Psoas muscle (tissue), 8 donors: Measurements from ENCODE around the gene EDNRA. TPM values are rescaled to one million over a fixed set of nuclear protein-coding genes. Genes with fewer than 3 reads are reported as not detected.

ENCODE experiments used
- ATAC-seq, 4 donors: fragments of 200-7000 bp; cut with Tn5 transposase; one replicate each; pipeline ENCODE4 v1.9.1; 2020; ENCODE audit warnings: moderate library complexity in 3 of 4, mild to moderate bottlenecking in 2 of 4
- DNase-seq, 2 donors: peaks; one replicate each; pipeline ENCODE4 v3.0.0-alpha.2; 2020
- H3K27ac ChIP-seq: fragments of 200-600 bp; one replicate; pipeline ENCODE4 v1.8.0; 2022
- H3K27me3 ChIP-seq, 3 donors: fragments of 200-600 bp in 1 of 3; one replicate each; pipeline versions ENCODE4 v1.6.1 to v1.8.0; 2013 to 2022; ENCODE audit warnings: low read length in 2 of 3, mild to moderate bottlenecking in 2 of 3, moderate library complexity in 1 of 3; ENCODE audit not compliant: insufficient read depth in 3 of 3
- H3K36me3 ChIP-seq, 2 donors: fragments of 200-600 bp in 1 of 2; one replicate each; pipeline versions ENCODE4 v1.6.1 to v1.8.0; 2013 to 2022; ENCODE audit warnings: low read depth in 1 of 2, mild to moderate bottlenecking in 1 of 2, moderate library complexity in 1 of 2; ENCODE audit not compliant: insufficient read depth in 1 of 2
- H3K4me1 ChIP-seq: fragments of 200-600 bp; one replicate; pipeline ENCODE4 v1.8.0; 2022
- H3K4me3 ChIP-seq: fragments of 200-600 bp; one replicate; pipeline ENCODE4 v1.8.0; 2022; ENCODE audit warnings: mild to moderate bottlenecking
- H3K9me3 ChIP-seq: fragments of 200-600 bp; one replicate; pipeline ENCODE4 v1.8.0; 2022
- WGBS, 3 donors: extraction: QIAGEN DNeasy Blood & Tissue Kit; methylation state at CpG; one replicate each; pipeline versions ENCODE4 v1.1.6 to v1.1.7; 2013; 5-methylcytosine and 5-hydroxymethylcytosine counted together
- intact Hi-C, 2 donors: fragments of 100-400 bp; cut with DNase I; formaldehyde crosslinking; loops; one replicate each; pipeline versions ENCODE4 v1.11.0 to v1.14.2; 2022
- polyA plus RNA-seq, 3 donors: library from polyadenylated mRNA; stranded (reverse); fragments of 200-250 nt; gene quantifications; one replicate each; pipeline ENCODE4 v1.2.3, GENCODE V29; 2013
- total RNA-seq, 4 donors: library from RNA; stranded (reverse); fragmentation: NEBNext Ultra II Directional in 2 of 4; extraction: Animal tissue kit (Norgen Biotek cat#: 25700) in 2 of 4; gene quantifications; one replicate each; pipeline versions ENCODE4 v1.2.1 to v1.2.4, GENCODE V29; 2021 to 2023
- TF ChIP-seq, protein P1 (sequence below): fragments of 200-600 bp; IDR thresholded peaks from one replicate; pipeline ENCODE4 v1.8.0; 2022; ENCODE audit warnings: antibody characterized with exemption
- donor health status: healthy with polysubstance abuse.
- donor health status: DM: no; HTN: no; CAD: no; lungs with moderate emphysema.
- donor health status: Bipolar disorder and iron deficiency.
- donor health status: healthy.
- donor health status: DM: yes; HTN: yes; CAD: no.
- donor health status: DM: no; HTN: no; CAD: no.
- donor health status: DM: no; HTN: no; CAD: no.
- donor health status: DM: yes; HTN: yes; CAD: no.

EDNRA gene
- total and polyA plus RNA-seq, 7 donors = 0.86 to 5.8 (median 1.8) TPM

DNA sequence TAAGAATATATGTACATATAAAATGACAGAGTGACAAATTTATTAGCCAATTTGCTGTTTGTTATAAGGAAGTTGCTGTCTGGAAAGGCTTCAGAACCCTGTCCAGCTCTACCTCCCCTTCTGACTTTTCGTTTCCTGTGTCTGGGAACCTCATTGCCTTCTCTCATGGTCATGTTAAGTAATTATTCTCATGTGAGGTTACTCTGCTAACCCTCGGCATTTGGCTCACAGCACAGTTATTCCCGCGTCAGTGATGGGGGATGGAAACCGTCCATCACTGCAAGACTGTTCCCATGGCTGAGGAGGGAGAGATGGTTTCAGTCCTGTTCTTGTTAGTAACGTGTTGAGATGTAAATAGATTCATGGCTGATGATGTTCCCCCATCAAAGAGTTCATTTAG lies 11.9 kb downstream of the EDNRA start:
- Histone ChIP-seq H3K36me3 (no peaks in the 10 kb centered on the region), H3K27me3 (no peaks in the 10 kb centered on the region), H3K27ac (no peak overlapping the region), H3K9me3 (no peaks in the 10 kb centered on the region), H3K4me3 (no peak overlapping the region), H3K4me1 (no peaks in the 10 kb centered on the region)
- intact Hi-C loops = no loop called here
- 12 to 20% (median 18%) methylated on average over 6 of the region's 6 CpGs for WGBS, 3 donors
- DNase-seq (no peak), ATAC-seq (no peak)
- TF ChIP-seq, protein P1, sequence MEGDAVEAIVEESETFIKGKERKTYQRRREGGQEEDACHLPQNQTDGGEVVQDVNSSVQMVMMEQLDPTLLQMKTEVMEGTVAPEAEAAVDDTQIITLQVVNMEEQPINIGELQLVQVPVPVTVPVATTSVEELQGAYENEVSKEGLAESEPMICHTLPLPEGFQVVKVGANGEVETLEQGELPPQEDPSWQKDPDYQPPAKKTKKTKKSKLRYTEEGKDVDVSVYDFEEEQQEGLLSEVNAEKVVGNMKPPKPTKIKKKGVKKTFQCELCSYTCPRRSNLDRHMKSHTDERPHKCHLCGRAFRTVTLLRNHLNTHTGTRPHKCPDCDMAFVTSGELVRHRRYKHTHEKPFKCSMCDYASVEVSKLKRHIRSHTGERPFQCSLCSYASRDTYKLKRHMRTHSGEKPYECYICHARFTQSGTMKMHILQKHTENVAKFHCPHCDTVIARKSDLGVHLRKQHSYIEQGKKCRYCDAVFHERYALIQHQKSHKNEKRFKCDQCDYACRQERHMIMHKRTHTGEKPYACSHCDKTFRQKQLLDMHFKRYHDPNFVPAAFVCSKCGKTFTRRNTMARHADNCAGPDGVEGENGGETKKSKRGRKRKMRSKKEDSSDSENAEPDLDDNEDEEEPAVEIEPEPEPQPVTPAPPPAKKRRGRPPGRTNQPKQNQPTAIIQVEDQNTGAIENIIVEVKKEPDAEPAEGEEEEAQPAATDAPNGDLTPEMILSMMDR = no peak

DNA sequence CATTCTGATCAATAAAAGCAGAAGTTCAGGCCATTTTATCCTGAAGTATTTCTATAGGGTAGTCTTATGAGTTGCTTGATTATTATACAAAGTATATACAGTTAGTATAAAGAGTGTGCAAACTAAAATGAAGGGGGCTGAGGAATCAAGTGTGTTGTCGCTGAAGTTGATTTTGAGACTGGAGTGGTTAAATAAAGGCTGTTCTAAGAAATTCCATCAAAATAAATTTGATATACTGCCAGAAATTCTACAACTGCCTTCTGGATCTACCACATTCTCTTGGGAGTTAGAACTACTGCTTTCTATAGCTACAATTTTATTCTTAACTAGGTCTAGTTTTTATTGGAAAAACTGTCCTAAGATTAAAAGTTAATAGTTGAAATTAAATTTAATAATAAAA lies 12.4 kb downstream of the EDNRA start:
- Histone ChIP-seq H3K4me1 (no peaks in the 10 kb centered on the region), H3K27me3 (no peaks in the 10 kb centered on the region), H3K36me3 (no peaks in the 10 kb centered on the region), H3K27ac (no peak overlapping the region), H3K9me3 (no peaks in the 10 kb centered on the region), H3K4me3 (no peak overlapping the region)
- ATAC-seq (no peak), DNase-seq (no peak)
- 77 to 86% (median 84%) methylated on average over 1 of the region's 1 CpG for WGBS, 3 donors
- intact Hi-C loops = no loop called here
- TF ChIP-seq, protein P1 = no peak

DNA sequence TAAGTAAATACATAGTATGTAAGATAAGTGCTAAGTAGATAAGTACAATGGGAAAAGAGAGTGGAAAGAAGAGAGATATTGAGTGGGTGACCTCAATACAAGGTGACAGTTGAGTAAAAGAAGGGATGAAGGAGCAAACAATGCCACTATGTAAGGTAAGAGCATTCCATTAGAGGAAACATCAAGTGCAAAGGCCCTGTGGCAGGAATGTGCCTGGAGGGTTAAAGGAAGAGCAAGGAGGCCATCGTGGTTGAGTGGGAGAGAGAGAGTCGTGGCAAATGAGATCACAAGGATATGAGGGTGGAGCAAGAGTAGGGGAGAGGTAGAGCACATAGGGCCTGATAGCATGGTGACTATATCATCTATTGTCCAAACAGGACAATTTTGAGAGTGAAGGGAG lies 13.4 kb downstream of the EDNRA start:
- intact Hi-C loops = no loop called here
- Histone ChIP-seq H3K4me1 (no peaks in the 10 kb centered on the region), H3K27me3 (peaks cover 0 to 1% (median 0%) of the 10 kb centered on the region in 3 donors), H3K4me3 (no peak overlapping the region), H3K27ac (no peak overlapping the region), H3K9me3 (no peaks in the 10 kb centered on the region), H3K36me3 (no peaks in the 10 kb centered on the region)
- DNase-seq (no peak), ATAC-seq (no peak)
- TF ChIP-seq, protein P1 = no peak
- 66 to 76% (median 69%) methylated on average over 2 of the region's 2 CpGs for WGBS, 3 donors

DNA sequence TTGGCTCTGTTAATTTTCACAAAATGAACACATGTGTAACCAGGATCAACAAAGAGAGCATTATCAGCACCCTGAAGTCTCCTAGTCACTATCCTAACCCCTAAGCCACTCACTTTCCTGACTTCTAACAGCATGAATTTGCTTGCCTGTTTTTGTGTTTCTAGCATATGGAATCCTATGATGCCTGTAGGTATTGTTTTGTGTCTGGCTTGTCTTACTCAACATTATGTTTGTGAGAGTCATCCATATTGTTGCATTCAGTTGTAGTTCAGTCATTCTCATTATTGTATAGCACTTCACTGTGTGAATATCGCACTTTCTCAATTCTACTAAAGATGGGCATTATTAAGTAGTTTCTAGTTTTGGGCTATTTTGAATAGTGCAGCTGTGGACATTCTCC lies 15.6 kb downstream of the EDNRA start:
- Histone ChIP-seq H3K9me3 (no peaks in the 10 kb centered on the region), H3K4me1 (no peaks in the 10 kb centered on the region), H3K27ac (no peak overlapping the region), H3K27me3 (peaks cover 0 to 1% (median 0%) of the 10 kb centered on the region in 3 donors), H3K4me3 (no peak overlapping the region), H3K36me3 (no peaks in the 10 kb centered on the region)
- intact Hi-C loops = no loop called here
- TF ChIP-seq, protein P1 = no peak
- no peak for ATAC-seq
- WGBS, 3 donors = 97 to 100% (median 99%) methylated on average over 1 of the region's 1 CpG
- no peak for DNase-seq

DNA sequence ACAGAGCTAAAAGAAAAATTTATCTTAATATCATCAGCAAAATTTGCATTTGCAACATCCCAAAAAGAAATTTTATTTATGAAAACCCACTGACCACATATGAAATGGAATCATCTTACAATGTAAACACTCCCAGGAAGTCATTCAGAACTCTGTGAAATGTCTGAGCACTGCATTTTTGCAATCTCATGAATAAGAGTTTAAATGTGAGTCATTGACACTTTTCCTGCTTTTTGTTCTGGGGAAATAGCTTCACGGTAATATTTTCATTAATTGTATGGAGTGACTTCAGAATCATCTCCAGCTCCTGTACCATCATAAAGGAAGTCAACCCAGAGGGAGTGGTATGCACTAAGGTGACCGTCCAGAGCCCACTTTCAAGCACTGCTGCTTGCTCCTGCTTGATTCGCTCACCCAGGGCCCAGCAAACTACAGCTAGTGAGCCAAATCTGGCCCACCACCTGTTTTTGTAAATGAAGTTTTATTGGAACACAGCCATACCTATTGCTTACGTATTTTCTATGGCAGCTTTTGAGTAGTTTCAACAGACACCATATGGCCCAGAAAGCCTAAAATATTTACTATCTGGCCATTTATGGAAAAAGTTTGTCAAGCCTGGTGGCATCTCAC lies 17.2 kb downstream of the EDNRA start:
- Histone ChIP-seq H3K36me3 (no peaks in the 10 kb centered on the region), H3K4me3 (no peak overlapping the region), H3K9me3 (no peaks in the 10 kb centered on the region), H3K27ac (no peak overlapping the region), H3K4me1 (no peaks in the 10 kb centered on the region), H3K27me3 (peaks cover 0 to 1% (median 0%) of the 10 kb centered on the region in 3 donors)
- intact Hi-C loops = no loop called here
- TF ChIP-seq, protein P1 = no peak
- DNase-seq (no peak), ATAC-seq (no peak)
- 36 to 54% (median 41%) methylated on average over 4 of the region's 4 CpGs for whole genome bisulfite sequencing, 3 donors
